ENCODE results near the gene ANGEL1. TPM values are rescaled to one million over a fixed set of nuclear protein-coding genes. Genes with fewer than 3 reads are reported as not detected.

Gene ANGEL1
- total and polyA plus RNA-seq, 2 experiments from 2014 or later, result 5.3 to 31.6 TPM

DNA sequence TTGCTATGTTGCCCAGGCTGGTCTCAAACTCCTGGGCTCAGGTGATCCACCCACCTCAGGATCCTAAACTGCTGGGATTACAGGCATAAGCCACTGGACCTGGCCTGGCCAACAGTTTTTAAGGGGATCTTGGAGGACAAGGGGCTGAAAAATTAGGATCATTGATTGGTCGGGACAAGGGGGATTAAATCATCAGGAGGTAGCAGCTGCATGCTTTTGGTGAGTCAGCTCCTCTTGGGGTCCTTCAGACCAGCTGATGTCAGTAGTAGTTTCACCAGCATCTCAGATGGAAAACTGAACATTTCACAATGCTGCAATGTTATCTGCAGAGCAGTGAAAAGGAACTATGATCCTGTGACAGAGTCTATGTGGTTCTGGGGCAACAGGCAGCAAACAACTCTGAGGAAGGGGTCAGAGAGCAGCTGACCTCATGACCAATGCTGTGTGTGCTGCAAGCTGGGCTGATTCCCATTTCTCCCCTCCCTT lies 19.9 kb upstream of the ANGEL1 start:
- H3K4me3 ChIP-seq, result no peak overlapping the region
- H3K27ac Mint-ChIP-seq, result no peak overlapping the region
- H3K9me3 Mint-ChIP-seq, result no peaks in the 10 kb centered on the region
- TF ChIP-seq CTCF (conservative IDR thresholded peaks at IDR 0.05; ENCODE audit: low read depth in 2 of 2) (no peak), REST (IDR thresholded peaks at IDR 0.05; ENCODE audit: unreplicated experiment) (no peak), EZH2 (IDR thresholded peaks at IDR 0.05; ENCODE audit: low read depth, unreplicated experiment) (no peak), POLR2AphosphoS5 (IDR thresholded peaks at IDR 0.05; ENCODE audit: low read depth) (no peak), CREB1 (CRISPR knock-in tag; IDR thresholded peaks at IDR 0.05; ENCODE audit: low read depth) (no peak), ZNF331 (CRISPR knock-in tag; IDR thresholded peaks at IDR 0.05; ENCODE audit: low read depth) (no peak), NANOG (IDR thresholded peaks at IDR 0.05; ENCODE audit: borderline replicate concordance) (no peak), ZNF114 (CRISPR knock-in tag; IDR thresholded peaks at IDR 0.05) (no peak), EZH2phosphoT487 (IDR thresholded peaks at IDR 0.05; ENCODE audit: unreplicated experiment) (no peak), JUNB (IDR thresholded peaks at IDR 0.05; ENCODE audit: unreplicated experiment) (no peak), STAT1 (IDR thresholded peaks at IDR 0.05; ENCODE audit: unreplicated experiment) (no peak)
- TF ChIP-seq, protein P1, sequence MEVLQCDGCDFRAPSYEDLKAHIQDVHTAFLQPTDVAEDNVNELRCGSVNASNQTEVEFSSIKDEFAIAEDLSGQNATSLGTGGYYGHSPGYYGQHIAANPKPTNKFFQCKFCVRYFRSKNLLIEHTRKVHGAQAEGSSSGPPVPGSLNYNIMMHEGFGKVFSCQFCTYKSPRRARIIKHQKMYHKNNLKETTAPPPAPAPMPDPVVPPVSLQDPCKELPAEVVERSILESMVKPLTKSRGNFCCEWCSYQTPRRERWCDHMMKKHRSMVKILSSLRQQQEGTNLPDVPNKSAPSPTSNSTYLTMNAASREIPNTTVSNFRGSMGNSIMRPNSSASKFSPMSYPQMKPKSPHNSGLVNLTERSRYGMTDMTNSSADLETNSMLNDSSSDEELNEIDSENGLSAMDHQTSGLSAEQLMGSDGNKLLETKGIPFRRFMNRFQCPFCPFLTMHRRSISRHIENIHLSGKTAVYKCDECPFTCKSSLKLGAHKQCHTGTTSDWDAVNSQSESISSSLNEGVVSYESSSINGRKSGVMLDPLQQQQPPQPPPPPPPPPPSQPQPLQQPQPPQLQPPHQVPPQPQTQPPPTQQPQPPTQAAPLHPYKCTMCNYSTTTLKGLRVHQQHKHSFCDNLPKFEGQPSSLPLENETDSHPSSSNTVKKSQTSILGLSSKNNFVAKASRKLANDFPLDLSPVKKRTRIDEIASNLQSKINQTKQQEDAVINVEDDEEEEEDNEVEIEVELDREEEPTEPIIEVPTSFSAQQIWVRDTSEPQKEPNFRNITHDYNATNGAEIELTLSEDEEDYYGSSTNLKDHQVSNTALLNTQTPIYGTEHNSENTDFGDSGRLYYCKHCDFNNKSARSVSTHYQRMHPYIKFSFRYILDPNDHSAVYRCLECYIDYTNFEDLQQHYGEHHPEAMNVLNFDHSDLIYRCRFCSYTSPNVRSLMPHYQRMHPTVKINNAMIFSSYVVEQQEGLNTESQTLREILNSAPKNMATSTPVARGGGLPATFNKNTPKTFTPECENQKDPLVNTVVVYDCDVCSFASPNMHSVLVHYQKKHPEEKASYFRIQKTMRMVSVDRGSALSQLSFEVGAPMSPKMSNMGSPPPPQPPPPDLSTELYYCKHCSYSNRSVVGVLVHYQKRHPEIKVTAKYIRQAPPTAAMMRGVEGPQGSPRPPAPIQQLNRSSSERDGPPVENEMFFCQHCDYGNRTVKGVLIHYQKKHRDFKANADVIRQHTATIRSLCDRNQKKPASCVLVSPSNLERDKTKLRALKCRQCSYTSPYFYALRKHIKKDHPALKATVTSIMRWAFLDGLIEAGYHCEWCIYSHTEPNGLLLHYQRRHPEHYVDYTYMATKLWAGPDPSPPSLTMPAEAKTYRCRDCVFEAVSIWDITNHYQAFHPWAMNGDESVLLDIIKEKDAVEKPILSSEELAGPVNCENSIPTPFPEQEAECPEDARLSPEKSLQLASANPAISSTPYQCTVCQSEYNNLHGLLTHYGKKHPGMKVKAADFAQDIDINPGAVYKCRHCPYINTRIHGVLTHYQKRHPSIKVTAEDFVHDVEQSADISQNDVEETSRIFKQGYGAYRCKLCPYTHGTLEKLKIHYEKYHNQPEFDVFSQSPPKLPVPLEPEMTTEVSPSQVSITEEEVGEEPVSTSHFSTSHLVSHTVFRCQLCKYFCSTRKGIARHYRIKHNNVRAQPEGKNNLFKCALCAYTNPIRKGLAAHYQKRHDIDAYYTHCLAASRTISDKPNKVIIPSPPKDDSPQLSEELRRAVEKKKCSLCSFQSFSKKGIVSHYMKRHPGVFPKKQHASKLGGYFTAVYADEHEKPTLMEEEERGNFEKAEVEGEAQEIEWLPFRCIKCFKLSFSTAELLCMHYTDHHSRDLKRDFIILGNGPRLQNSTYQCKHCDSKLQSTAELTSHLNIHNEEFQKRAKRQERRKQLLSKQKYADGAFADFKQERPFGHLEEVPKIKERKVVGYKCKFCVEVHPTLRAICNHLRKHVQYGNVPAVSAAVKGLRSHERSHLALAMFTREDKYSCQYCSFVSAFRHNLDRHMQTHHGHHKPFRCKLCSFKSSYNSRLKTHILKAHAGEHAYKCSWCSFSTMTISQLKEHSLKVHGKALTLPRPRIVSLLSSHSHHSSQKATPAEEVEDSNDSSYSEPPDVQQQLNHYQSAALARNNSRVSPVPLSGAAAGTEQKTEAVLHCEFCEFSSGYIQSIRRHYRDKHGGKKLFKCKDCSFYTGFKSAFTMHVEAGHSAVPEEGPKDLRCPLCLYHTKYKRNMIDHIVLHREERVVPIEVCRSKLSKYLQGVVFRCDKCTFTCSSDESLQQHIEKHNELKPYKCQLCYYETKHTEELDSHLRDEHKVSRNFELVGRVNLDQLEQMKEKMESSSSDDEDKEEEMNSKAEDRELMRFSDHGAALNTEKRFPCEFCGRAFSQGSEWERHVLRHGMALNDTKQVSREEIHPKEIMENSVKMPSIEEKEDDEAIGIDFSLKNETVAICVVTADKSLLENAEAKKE (CRISPR knock-in tag; IDR thresholded peaks at IDR 0.05), result no peak
- TF ChIP-seq, protein P2, sequence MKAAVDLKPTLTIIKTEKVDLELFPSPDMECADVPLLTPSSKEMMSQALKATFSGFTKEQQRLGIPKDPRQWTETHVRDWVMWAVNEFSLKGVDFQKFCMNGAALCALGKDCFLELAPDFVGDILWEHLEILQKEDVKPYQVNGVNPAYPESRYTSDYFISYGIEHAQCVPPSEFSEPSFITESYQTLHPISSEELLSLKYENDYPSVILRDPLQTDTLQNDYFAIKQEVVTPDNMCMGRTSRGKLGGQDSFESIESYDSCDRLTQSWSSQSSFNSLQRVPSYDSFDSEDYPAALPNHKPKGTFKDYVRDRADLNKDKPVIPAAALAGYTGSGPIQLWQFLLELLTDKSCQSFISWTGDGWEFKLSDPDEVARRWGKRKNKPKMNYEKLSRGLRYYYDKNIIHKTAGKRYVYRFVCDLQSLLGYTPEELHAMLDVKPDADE (IDR thresholded peaks at IDR 0.05), result no peak
- ATAC-seq (no peak), DNase-seq (ENCODE audit: low spot score) (no peak)
- H3K4me1 ChIP-seq (ENCODE audit: insufficient read depth), result peaks cover 20% of the 10 kb centered on the region
- H2AFZ ChIP-seq, result no peak overlapping the region
- no peaks in the 10 kb centered on the region for H3K79me2 ChIP-seq (replicated peaks; ENCODE audit: insufficient read depth)
- H3K36me3 ChIP-seq (ENCODE audit: insufficient read depth), result no peaks in the 10 kb centered on the region
- H3K27me3 ChIP-seq (ENCODE audit: insufficient read depth), result no peaks in the 10 kb centered on the region
- no peaks in the 10 kb centered on the region; the same call in 1 of the 2 replicates for H3K9me2 ChIP-seq (ENCODE audit: insufficient read depth)
- H3K4me1 Mint-ChIP-seq, result peaks cover 26% of the 10 kb centered on the region
- peaks cover 7% of the 10 kb centered on the region for H3K27me3 Mint-ChIP-seq (ENCODE audit: insufficient read depth, low read depth, poor library complexity)
- H3K4me3 Mint-ChIP-seq, result no peak overlapping the region
- H3K36me3 Mint-ChIP-seq (ENCODE audit: low read depth), result no peaks in the 10 kb centered on the region
- H4K20me1 ChIP-seq (replicated peaks; ENCODE audit: insufficient read depth), result no peaks in the 10 kb centered on the region
- no peaks in the 10 kb centered on the region for H3F3A ChIP-seq (replicated peaks; ENCODE audit: low read depth)
- no peak overlapping the region for H3K4me2 ChIP-seq
- H3K27ac ChIP-seq (ENCODE audit: low read depth), result no peak overlapping the region
